ENCODE measurements around the gene ACKR4. TPM values are rescaled to one million over a fixed set of nuclear protein-coding genes. Genes with fewer than 3 reads are reported as not detected.

The ACKR4 gene
- total and polyA plus RNA-seq, 9 of the 15 experiments (the other 6 are each of a cell fraction or from before 2014, with no cell fraction given) = 0.04 to 0.06 TPM; not detected in 7

GRCh38 chr3:132564070-132564465 lies 33.0 kb upstream of the ACKR4 start (continued):
- no peak for TF ChIP-seq HINFP (tag; conservative IDR thresholded peaks at IDR 0.05; ENCODE audit: low read depth)
- no peak for TF ChIP-seq THRAP3 (IDR thresholded peaks at IDR 0.05; ENCODE audit: borderline replicate concordance)
- TF ChIP-seq ZNF277 (CRISPR knock-in tag; IDR thresholded peaks at IDR 0.05; ENCODE audit: borderline replicate concordance) = no peak
- no peak for TF ChIP-seq SAP30 (IDR thresholded peaks at IDR 0.05; ENCODE audit: borderline replicate concordance, insufficient read depth, low read depth, low read length, poor library complexity, severe bottlenecking)
- no peak for TF ChIP-seq HMGXB4 (CRISPR knock-in tag; IDR thresholded peaks at IDR 0.05)
- TF ChIP-seq PBX2 (CRISPR knock-in tag; IDR thresholded peaks at IDR 0.05; ENCODE audit: low read depth) = no peak
- no peak for TF ChIP-seq PBX2 (tag; conservative IDR thresholded peaks at IDR 0.05; ENCODE audit: low read depth)
- no peak for TF ChIP-seq HDAC2 (IDR thresholded peaks at IDR 0.05)
- TF ChIP-seq SMARCA5 (IDR thresholded peaks at IDR 0.05) = no peak

Measured in K562 (cell line).